Nephron progenitor cell (in vitro differentiated cells): Measurements from ENCODE around the gene EXOC4.
"Not testable (repeated sequence)": the region's sequence is repeated elsewhere in the genome, so short reads cannot be mapped to it uniquely, and the experiment has no call there.

ENCODE experiments used
- DNase-seq: peaks from one replicate; pipeline ENCODE4 v3.0.0; 2021
- H3K27ac Mint-ChIP-seq: 2 replicates; pipeline ENCODE4 v1.8.0; 2021; ENCODE audit warnings: mild to moderate bottlenecking, moderate library complexity, mixed read lengths
- H3K27me3 Mint-ChIP-seq: 2 replicates; pipeline ENCODE4 v1.8.0; 2021; ENCODE audit warnings: mild to moderate bottlenecking, low read depth, mixed read lengths; ENCODE audit not compliant: poor library complexity
- H3K36me3 Mint-ChIP-seq: 2 replicates; pipeline ENCODE4 v1.8.0; 2021; ENCODE audit warnings: low read depth, mixed read lengths
- H3K4me1 Mint-ChIP-seq: 2 replicates; pipeline ENCODE4 v1.8.0; 2021; ENCODE audit warnings: mixed read lengths
- H3K4me3 Mint-ChIP-seq: 2 replicates; pipeline ENCODE4 v1.8.0; 2021; ENCODE audit warnings: mild to moderate bottlenecking, moderate library complexity, mixed read lengths
- H3K9me3 Mint-ChIP-seq: 2 replicates; pipeline ENCODE4 v1.8.0; 2021; ENCODE audit warnings: mild to moderate bottlenecking, moderate library complexity, mixed read lengths
- CTCF ChIP-seq: fragments of 200-600 bp; sonication (generic); IDR thresholded peaks from 2 replicates; pipeline ENCODE4 v1.5.0; 2021; ENCODE audit warnings: antibody characterized with exemption

Gene EXOC4

GRCh38 chr7:133904776-133905175 lies 651.9 kb downstream of the EXOC4 start:
- no peak for DNase-seq
- H3K4me3 Mint-ChIP-seq = no peak overlapping the region
- H3K36me3 Mint-ChIP-seq = peaks cover 14% of the 10 kb centered on the region
- no peaks in the 10 kb centered on the region for H3K4me1 Mint-ChIP-seq
- no peak overlapping the region for H3K27ac Mint-ChIP-seq
- no peaks in the 10 kb centered on the region for H3K9me3 Mint-ChIP-seq
- peaks cover 2% of the 10 kb centered on the region for H3K27me3 Mint-ChIP-seq
- TF ChIP-seq CTCF = no peak

DNA sequence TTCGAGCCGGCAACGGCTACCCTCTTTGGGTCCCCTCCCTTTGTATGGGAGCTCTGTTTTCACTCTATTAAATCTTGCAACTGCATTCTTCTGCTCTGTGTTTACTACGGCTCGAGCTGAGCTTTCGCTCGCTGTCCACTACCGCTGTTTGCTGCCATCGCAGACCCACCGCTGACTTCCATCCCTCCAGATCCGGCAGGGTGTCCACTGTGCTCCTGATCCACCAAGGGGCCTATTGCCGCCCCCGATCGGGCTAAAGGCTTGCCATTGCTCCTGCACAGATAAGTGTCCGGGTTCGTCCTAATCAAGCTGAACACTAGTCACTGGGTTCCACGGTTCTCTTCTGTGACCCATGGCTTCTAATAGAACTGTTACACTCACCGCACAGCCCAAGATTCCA lies 653.7 kb downstream of the EXOC4 start:
- peaks cover 14% of the 10 kb centered on the region for H3K36me3 Mint-ChIP-seq
- H3K4me1 Mint-ChIP-seq, H3K27ac Mint-ChIP-seq, H3K9me3 Mint-ChIP-seq, DNase-seq, H3K27me3 Mint-ChIP-seq, H3K4me3 Mint-ChIP-seq: not testable (repeated sequence)

DNA sequence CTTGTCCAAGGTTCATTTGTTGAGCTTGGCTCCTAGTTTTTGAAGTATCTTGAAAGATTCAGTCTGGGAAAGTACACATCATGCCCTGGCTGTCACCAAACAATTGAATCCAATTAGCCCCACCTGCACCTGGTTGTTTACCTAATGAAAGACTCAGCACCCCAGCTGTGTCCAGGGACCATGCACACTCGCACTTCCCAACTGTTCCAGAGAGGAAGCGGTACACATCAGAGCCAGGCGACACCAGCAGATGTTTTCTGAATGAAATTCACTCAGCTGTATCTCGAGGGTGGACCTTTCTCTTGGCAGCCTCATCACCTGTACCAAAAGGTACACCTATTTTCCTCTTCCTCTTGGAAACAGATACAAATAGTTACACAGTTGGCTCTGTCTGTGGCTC lies 657.9 kb downstream of the EXOC4 start:
- no peak overlapping the region for H3K27ac Mint-ChIP-seq
- no peak overlapping the region for H3K4me3 Mint-ChIP-seq
- peaks cover 2% of the 10 kb centered on the region for H3K27me3 Mint-ChIP-seq
- no peak for TF ChIP-seq CTCF
- H3K4me1 Mint-ChIP-seq = no peaks in the 10 kb centered on the region
- DNase-seq = no peak
- peaks cover 5% of the 10 kb centered on the region for H3K36me3 Mint-ChIP-seq
- no peaks in the 10 kb centered on the region for H3K9me3 Mint-ChIP-seq

- Mint-ChIP-seq H3K36me3 (peaks cover 1% of the 10 kb centered on the region), H3K27ac (no peak overlapping the region), H3K27me3 (peaks cover 2% of the 10 kb centered on the region), H3K9me3 (no peaks in the 10 kb centered on the region), H3K4me1 (no peaks in the 10 kb centered on the region), H3K4me3 (no peak overlapping the region)
- no peak for TF ChIP-seq CTCF
- no peak for DNase-seq
Measured at GRCh38 chr7:133911724-133912123, 658.8 kb downstream of the EXOC4 start.

GRCh38 chr7:133912916-133913697 lies 660.2 kb downstream of the EXOC4 start:
- Mint-ChIP-seq H3K9me3 (no peaks in the 10 kb centered on the region), H3K36me3 (peaks cover 6% of the 10 kb centered on the region), H3K27ac (no peak overlapping the region), H3K27me3 (peaks cover 2% of the 10 kb centered on the region), H3K4me1 (no peaks in the 10 kb centered on the region), H3K4me3 (no peak overlapping the region)
- no peak for TF ChIP-seq CTCF
- DNase-seq = no peak

DNA sequence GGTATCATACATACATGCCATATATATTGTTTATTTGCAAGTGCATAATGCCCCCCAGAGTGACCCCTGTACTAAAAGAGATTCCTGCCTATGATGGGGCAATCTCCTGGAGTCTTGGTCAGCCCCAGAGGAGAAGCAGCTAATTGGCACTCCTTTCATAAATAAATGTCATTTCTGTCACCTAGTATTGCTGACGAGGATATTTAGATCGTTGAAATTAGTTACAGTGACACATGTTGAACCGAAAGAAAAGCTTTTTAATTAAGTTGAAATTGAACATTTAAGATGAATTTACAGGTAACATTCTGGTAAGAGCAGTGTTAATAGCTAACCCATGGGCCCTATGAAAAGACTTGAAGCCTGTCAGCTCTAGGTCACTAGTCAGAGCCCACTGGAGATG lies 663.7 kb downstream of the EXOC4 start:
- no peaks in the 10 kb centered on the region for H3K27me3 Mint-ChIP-seq
- H3K4me3 Mint-ChIP-seq = no peak overlapping the region
- H3K27ac Mint-ChIP-seq = no peak overlapping the region
- peaks cover 17% of the 10 kb centered on the region for H3K9me3 Mint-ChIP-seq
- peaks cover 38% of the 10 kb centered on the region for H3K36me3 Mint-ChIP-seq
- no peaks in the 10 kb centered on the region for H3K4me1 Mint-ChIP-seq
- no peak for DNase-seq
- TF ChIP-seq CTCF = no peak
